Suprapubic skin (tissue), 4 donors: ENCODE data around the gene PARVA.

Experiments used
- EP300 ChIP-seq: sonication (generic); formaldehyde crosslinking; IDR thresholded peaks from one replicate; pipeline ENCODE4 v1.6.1; 2017; ENCODE audit warnings: antibody characterized with exemption
- POLR2AphosphoS5 ChIP-seq, 3 donors: sonication (generic); formaldehyde crosslinking; IDR thresholded peaks; one replicate each; pipeline ENCODE4 v1.6.1; 2017; ENCODE audit warnings: antibody characterized with exemption in 3 of 3
- TF ChIP-seq, protein P1 (sequence below), 2 donors: fragments of 200-600 bp in 1 of 2; fragments of 450-650 bp in 1 of 2; sonication (generic) in 1 of 2; IDR thresholded peaks; one replicate each; pipeline ENCODE4 v1.5.1; 2016 to 2019; ENCODE audit warnings: antibody characterized with exemption in 2 of 2, mild to moderate bottlenecking in 1 of 2, moderate library complexity in 1 of 2

DNA sequence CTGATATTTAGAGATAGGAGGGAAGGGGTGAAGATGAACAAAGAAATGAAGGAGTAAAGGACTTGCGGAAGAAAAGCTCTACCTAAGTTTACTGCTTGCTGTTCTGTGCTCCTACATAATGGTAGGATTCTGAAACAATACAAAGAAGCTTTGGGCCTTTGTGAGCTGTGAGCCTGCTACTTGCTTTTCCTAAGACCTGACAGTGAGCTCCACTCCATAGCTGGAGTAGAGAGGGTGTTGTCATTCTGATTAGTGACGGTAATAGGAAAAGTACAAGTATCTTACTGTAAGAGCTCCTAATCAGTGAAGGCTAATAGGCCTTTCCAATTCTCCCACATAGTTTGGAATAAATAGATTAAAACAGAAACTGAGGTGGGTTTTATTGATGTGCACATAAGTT is 75.9 kb downstream of the PARVA start:
- TF ChIP-seq, protein P1, sequence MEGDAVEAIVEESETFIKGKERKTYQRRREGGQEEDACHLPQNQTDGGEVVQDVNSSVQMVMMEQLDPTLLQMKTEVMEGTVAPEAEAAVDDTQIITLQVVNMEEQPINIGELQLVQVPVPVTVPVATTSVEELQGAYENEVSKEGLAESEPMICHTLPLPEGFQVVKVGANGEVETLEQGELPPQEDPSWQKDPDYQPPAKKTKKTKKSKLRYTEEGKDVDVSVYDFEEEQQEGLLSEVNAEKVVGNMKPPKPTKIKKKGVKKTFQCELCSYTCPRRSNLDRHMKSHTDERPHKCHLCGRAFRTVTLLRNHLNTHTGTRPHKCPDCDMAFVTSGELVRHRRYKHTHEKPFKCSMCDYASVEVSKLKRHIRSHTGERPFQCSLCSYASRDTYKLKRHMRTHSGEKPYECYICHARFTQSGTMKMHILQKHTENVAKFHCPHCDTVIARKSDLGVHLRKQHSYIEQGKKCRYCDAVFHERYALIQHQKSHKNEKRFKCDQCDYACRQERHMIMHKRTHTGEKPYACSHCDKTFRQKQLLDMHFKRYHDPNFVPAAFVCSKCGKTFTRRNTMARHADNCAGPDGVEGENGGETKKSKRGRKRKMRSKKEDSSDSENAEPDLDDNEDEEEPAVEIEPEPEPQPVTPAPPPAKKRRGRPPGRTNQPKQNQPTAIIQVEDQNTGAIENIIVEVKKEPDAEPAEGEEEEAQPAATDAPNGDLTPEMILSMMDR (IDR thresholded peaks at IDR 0.05) = no peak
- no peak for TF ChIP-seq EP300
- no peak for TF ChIP-seq POLR2AphosphoS5 (IDR thresholded peaks at IDR 0.05)
